ENCODE data around the gene FAM124A.
"Not testable (repeated sequence)": the region's sequence is repeated elsewhere in the genome, so short reads cannot be mapped to it uniquely, and the experiment has no call there.

The FAM124A gene

GRCh38 chr13:51275101-51275500 lies 52.9 kb downstream of the FAM124A start:
- no peak for DNase-seq

DNA sequence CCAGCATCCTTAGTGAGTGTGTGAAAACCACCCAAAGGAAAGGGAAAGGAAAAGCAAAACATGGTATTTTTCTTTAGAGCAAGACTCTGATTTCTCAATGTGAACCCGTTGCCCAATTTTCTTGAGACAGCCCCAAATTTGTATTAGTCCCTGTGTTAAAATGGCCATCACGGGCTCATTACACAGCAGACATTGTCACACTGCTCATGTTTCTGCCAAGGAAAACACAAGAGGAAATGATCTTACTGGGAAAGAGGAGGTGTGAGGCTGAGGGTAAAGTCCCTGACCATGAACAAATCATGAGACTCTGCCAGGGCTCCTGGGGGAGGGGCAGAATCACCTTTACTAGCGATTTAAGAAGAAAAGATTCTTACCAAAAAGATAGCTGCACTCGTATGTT lies 54.4 kb downstream of the FAM124A start:
- DNase-seq, result no peak

DNA sequence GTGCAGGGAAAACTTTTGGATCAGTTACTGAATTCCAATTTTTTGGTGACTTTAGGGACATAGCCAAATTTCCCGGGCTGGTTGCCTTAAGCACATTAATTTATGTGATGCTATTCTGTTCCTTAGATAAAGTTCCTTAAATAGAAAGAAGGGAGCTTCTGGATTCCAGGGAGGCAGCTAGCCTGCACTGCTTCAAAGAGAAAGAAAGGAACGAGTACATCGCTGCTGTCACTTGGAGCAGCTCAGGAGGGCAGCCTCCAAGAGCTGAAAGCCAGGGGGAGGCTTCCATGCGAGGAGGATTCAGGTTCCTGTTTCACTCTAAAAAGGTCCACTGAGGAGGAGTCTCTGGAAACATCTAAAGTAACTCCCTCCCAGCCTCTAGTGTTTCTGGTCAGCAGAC lies 55.7 kb downstream of the FAM124A start:
- DNase-seq, result no peak

- no peak for DNase-seq
These were observed 56.4 kb downstream of the FAM124A start for GRCh38 chr13:51278426-51279130.

- DNase-seq, result no peak
These were observed 58.3 kb downstream of the FAM124A start for GRCh38 chr13:51280379-51280940.

GRCh38 chr13:51282322-51282721 lies 60.1 kb downstream of the FAM124A start:
- no peak for DNase-seq

DNA sequence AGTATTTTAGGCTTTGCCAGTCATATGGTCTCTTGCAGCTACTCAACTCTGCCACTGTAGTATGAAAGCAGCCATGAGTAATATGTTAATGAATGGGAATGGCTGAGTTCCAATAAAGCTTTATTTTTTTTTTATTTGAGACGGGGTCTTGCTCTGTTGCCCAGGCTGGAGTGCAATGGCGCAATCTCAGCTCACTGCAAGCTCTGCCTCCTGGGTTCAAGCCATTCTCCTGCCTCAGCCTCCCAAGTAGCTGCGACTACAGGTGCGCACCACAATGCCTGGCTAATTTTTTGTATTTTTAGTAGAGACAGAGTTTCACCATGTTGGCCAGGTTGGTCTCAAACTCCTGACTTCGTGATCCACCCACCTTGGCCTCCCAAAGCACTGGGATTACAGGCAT lies 60.7 kb downstream of the FAM124A start:
- not testable (repeated sequence) for DNase-seq

- no peak for DNase-seq
These were observed 61.2 kb downstream of the FAM124A start for GRCh38 chr13:51283371-51283770.

DNA sequence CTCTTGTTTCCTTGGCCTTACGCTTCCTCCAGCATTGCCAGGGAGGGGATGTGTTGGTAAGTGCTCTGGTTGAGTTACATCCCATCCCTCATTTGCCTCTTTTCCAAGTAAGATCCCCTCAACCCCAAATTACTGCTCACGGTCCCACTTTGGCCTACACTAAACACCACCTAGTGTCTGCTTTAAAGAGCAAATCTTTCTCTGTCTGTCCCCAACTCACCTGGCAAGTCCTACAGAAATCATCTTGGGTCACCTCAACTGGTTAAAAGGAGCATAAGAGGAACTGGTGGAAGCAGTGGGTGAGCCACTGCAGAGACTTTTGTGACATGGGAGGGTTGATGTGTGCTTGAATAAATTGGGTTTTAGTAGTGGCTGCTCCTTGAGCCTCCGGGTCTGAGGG lies 62.1 kb downstream of the FAM124A start:
- no peak for DNase-seq

DNA sequence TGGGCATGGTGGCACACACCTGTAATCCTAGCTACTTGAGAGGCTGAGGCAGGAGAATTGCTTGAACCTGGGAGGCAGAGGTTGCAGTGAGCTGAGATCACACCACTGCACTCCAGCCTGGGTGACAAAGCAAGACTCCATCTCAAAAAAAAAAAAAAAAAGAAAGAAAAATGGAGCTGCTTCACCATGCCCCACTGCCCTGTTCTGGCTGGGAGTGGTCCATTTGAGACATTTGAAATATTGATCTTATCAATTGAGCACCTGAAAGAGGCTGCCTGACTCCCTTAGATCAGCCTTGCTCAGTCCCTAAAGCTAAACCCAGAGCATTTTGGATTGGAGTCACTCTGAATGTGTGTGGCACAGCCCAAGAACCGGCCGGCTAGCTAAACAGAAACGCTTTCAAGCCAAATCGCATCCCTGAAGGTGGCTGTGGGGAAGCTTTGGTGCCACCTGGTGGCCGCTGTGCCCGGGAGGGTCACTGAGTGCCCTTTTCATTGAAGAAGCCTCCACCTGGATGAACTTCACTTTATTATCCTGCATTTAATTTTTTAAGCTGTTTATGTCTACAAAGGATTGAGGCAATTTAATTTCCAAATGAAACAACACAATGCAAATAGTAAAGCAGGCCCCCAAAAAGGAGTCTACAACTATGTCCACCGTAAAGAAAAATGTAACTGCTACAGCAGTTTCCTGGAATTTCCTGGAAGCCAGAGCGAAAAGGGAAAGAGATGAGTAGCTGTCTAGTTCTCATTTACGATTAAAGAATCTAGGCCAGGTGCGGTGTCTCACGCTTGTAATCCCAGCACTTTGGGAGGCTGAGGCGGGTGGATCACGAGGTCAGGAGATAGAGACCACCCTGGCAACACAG lies 64.2 kb downstream of the FAM124A start:
- DNase-seq, result peak; percentile 53

- no peak for DNase-seq
These were observed 65.6 kb downstream of the FAM124A start for GRCh38 chr13:51287758-51288157.

- DNase-seq, result not testable (repeated sequence)
These were observed 66.1 kb downstream of the FAM124A start for GRCh38 chr13:51288254-51288653.

- DNase-seq, result no peak
These were observed 69.1 kb downstream of the FAM124A start for GRCh38 chr13:51291341-51291740.

- DNase-seq, result no peak
These were observed 69.9 kb downstream of the FAM124A start for GRCh38 chr13:51292000-51292565.

- no peak for DNase-seq
These were observed 75.4 kb downstream of the FAM124A start for GRCh38 chr13:51297556-51297955.

DNA sequence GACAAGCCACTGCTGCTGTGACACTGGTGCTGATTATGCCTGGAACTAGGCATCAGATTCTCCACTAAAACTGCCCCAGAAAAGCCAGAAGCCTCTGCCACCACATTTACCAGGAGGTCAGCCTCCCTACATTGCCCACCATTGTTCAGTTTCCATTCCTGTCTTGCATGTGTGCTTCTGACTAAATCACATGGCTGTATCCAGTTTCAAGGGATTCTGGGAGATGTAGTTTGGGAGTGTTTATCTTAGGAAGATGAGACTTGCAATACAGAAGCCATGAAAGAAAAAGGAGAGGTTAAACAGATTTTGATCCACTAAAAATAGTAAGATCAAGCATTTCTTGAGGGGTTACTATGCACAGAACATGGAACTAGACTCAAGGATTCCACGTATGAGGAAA lies 76.6 kb downstream of the FAM124A start:
- no peak for DNase-seq

- DNase-seq, result no peak
These were observed 80.9 kb downstream of the FAM124A start for GRCh38 chr13:51303063-51303552.

- no peak for DNase-seq
These were observed 81.7 kb downstream of the FAM124A start for GRCh38 chr13:51303882-51304281.

DNA sequence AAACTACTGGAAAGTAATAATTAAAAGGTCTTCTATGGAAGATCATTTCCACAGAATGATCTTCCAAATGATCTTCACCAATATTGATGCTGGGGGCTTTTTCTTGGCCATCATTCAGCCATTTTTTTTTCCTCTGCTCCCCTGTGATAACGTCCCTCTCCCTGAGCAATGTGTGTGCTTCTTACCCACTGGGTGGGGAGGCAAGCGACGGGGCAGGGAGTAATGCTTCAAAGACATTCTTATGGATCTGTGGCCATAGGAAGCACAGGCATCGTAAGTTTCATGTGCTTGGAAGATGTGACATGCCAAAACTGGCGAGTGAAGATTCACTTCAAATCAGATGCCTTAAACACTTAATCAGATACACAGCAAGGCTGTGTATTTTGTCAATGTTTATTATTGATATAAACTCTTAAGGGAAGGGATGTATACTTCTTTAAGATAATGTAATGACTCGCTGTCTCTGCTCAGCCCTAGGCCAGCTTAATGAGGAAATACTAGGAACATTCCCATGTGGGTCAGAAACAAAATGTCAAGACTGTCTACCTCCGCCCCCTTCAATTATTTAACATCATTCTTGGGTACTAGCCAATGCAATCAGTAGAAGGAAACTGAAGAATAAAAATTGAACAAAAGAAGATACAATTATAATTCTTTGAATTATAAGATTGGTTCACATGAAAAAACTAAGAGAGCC lies 83.2 kb downstream of the FAM124A start:
- no peak for DNase-seq

DNA sequence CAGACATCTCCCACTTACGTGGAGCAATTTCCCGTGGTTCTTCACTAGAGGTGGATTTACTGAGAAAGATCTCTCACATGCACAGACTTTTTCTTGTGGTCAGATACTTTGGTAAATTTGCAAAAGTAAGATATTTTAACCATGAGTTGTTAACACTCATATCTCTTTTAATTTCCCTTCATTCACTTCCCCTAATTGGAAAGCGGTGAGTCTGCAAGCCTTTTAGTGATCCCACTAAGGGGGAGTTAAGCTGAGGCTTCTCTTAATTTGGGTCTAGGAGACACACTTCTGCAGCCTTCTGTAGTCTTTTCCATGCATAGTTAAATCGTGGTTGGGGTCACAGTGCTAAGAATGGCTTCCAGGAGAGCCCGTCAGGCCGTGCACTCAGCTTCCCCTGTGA lies 86.6 kb downstream of the FAM124A start:
- no peak for DNase-seq

DNA sequence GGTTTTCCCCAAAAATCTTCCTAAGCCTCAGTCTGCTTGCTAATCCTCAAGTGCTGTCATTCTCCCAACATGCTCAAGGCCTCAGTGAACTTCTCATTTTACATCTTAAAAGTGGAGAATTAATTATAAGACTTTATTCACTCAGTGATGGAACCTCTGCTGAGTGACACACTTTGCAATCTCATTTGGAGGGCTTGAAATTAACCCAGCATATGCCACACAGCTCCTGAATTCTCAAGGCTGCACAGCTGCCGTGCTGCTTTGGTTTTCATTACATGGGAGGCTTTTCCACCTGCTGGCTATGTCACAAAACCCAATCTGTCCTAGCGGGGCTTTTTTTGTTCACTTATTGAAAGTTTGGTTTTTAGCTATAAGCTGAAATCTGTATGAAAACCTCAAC lies 89.0 kb downstream of the FAM124A start:
- DNase-seq, result no peak

GRCh38 chr13:51311957-51312520 lies 89.8 kb downstream of the FAM124A start:
- DNase-seq, result no peak
